GM19467 (cell line): ENCODE data around the gene TTC31.
"Not testable (repeated sequence)": the region's sequence is repeated elsewhere in the genome, so short reads cannot be mapped to it uniquely, and the experiment has no call there.

ENCODE experiments used
- ATAC-seq: cut with Tn5 transposase; IDR thresholded peaks from one replicate; pipeline ENCODE4 v1.9.1; 2021; ENCODE audit warnings: mild to moderate bottlenecking, moderate library complexity; ENCODE audit not compliant: unreplicated experiment

TTC31 gene

DNA sequence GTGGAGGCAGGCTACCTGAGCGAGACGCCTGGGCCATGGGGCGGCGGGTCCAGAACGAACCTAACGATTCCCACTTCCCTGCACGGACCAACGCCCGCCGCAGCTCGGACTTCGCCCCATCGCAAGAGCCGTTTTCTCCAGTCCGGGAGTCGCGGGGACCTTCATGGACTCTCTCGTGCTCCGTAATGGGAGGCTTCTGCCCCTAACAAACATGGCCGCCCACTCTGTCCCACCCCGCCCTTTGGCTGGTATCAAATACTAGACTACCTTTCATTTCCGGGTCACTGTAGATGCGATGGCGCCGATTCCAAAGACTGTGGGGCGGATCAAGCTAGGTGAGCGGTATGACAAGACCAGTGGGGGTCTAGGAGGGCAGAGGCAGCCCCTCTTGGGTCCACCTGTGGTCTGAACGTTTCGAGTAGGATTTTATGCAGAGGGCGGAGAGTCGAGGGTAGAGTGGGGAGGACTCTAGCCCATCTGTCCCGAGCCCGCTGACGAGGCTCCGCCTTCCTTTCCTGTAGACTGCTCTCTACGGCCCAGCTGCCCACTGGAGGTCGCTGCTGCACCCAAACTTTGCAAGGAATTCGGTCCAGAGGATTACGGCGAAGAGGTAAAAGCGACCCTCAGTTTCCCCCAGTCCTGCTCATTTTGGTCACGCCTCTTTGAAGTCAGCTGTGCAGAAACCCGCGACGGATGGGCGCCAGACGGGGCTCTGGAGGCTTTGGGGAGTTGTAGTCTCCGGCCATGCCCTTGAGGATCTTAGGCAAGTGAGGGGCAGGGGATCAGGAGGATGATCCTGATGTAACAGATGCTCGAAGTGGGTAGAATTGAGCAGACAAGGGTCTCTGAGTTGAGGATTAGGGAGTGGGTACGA lies at the start of gene TTC31, which contains the start of gene CCDC142:
TSS of gene TTC31 (plus strand) at position 281 of the 874 bp plus-strand sequence. CDS start at position 296, 15 bp downstream.
TSS of gene CCDC142 (minus strand) at position 198 of the 874 bp plus-strand sequence. CDS start at position 37, 161 bp downstream.
- peak; percentile 80 for ATAC-seq

DNA sequence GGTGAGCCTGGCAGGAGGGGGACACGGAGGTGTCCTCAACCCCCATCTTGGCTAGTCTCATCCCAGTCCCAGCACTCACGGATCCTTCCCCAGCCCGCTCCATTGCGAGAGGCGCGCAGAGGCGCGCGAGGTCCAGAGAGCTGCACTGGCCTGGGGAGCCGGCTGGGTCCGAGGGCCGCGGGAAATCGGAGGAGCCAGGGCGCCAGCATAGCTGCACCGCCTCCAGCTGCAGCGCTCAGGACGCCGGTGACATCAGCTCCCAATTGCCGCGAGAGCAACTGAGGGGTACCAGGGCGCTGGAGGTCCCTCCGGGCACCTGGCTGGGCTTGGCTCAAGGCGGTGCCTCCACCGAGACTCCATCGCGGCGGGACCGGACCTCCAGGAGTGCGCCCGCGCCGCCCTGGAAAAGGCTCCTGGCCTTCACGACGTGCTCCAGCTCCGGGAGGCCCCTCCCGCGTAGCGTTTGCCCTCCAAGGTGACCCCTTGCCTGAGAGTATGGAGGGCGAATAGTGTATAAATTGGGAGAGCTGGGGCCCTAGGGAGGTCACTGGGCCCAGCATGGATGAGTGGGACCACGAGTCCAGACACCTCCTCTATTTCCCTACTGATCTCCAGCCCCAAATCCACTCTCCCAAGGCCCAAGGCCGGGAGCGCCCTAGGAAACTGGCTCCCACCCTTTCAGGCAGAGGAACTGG lies 46.6 kb upstream of the TTC31 start:
- ATAC-seq, result no peak

DNA sequence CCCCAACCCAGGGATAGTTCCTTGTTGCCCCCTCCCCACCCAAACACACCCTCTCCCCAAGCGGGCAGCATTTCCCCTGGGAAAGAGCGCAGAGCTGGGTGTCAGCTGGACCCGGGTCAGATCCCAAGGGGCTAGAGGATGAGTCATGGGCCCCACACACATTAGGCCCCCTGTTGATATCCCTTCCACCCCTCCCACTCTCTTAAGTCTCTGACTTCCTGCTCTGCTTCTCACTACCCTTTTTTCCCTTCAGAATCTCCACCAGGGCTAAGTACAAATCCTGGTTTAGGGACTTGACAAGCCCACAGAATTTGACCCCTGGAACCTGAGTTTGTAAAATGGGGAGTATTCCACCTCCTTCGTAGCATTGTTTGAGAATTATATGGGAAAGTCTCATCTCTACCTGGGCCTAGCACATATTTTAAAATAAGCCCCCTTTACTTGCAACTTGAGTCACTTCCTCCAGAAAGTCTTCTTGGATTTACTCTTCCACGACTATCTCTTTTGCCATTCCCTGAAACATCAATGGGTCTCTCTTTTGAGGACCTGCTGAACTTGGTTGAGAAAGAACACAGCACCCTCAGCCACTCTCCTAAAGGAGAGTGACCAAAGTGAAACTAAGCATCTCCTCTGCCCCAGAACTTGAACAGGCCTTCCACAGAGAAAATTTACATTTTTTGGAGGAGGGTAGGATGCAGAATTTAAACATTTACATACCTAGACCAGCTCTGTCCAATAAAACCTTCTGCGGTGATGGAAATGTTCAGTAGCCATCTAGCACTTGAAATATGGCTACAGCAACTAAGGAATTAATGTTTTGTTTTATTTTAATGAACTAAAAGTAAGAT lies 45.8 kb upstream of the TTC31 start:
- no peak for ATAC-seq

DNA sequence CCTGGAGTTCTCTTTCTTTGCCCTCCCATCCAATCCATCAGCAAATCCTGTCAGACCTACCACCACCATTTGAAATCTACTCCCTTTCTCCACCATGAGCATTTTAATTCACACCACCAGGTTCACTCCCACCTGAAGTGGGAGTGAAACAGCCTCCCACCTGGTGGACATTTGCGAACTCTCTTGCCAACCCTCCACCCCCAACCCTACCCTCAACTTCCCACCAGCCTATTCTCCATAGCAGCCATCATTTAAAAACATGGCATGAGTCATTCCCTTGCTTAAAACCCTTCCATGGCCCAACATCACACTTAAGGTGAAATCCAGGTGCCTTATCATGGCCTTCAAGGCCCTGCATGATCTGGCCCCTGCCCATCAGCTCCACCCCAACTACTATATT lies 44.6 kb upstream of the TTC31 start:
- ATAC-seq, result no peak

DNA sequence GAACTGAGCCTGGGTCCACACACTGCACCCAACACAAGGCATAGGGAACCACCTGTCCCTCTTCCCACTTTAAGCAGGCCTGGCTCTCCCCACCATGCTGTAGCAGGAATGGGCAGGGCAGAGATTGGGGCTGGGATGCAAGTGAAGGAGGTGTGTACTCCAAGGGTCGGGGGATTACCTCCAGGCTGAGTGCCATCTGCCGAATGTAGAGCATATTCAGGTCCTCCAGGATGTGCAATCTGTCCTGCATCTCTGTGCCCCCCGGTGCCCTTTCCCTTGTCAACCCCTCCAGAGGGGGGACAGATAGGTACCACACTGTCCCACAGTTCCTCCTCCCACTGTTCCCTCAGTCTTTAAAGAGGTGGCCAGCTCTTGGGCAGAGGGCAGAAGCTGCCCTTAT lies 43.5 kb upstream of the TTC31 start:
- no peak for ATAC-seq

DNA sequence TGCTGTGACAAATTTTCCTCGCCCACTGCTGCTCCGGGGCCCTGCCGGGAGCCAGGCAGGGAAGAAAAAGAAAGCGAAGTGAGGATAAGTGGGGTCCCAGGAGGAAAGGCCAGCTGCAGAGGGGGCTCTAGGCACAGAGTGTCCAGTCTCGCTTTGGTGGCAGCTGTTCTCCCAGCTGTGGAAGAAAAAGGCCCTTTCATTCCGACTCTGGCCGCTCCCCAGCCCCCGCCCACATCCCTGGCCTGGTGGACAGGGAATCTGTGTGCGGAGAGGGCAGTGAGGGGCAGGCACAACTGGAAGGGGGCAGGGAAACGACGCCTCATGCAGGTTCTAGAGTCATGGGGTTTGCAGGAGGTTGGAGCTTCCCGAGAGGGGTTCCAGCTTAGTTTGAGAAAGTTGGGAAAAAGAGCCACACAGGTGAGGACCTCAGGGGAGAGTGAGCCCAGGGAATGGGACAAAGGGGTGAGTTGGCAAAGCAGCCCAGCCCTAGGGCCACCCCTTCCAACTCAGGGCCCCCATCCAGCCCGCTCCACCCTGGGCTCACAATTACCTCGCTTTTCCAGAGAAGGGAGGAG lies 43.0 kb upstream of the TTC31 start:
- ATAC-seq, result no peak

DNA sequence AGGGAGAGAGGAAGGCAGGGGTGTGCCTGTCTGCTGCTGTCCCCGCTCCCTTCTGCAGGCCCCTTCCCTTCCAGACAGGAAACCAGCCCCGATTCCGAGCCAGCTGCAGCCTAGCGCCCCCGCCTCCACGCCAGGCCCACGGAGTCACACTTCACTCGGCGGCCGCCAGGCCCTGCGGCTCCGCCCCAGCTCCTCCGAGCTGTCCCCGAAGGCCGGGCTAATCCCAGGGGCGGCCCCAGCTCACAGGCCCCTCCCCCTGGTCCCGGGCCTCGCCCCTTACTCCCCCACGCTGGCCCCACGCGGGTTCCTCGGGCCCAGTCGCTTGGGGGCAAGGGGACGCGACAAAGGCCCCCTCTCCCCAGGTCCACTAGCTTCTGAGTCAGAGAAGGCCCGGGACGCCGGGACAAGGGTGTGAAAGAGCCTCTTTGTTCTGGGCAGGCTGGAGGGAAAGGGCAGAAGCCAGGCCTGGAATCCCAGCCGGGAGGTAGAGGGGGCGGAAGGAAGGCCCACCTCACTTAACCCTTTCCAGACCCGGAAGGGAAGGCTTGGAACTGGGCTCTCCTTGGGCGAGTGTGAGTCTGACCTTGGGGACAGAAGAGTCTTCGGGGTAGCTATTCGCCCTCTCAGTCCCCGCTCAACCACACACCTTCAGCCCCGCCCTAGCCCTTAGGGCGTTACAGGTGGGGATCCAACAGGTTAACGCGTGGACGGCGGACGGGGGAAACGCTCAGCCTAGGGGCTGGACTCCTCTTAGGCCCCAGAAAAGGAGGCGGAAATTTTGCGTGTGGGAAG lies 42.3 kb upstream of the TTC31 start:
- peak; percentile 85 for ATAC-seq

DNA sequence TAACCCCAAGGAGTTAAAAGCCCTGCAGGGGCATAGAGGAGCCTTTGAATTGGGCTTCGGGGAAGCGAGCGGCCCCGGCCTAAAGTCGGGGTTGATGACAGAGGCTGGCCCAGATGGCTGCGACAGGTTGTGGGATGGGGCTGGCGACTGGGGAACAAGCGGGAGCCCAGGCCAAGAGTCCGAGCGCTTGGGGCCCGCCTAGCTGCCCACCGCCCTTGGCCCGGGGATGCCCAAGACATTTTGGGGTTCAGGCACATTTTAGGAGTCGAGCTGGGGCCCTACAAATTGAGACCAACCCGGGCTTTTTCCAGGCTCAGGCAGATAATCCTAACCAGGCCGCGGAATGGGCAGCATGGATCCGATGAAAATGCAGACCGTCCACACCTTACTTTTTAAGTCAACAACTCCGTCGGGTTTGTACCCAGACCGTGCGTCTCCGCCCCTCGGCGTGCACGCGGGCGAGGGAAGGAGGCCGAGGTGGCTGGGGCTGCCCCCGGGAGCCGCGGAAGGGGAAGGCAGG lies 41.7 kb upstream of the TTC31 start:
- ATAC-seq, result no peak

DNA sequence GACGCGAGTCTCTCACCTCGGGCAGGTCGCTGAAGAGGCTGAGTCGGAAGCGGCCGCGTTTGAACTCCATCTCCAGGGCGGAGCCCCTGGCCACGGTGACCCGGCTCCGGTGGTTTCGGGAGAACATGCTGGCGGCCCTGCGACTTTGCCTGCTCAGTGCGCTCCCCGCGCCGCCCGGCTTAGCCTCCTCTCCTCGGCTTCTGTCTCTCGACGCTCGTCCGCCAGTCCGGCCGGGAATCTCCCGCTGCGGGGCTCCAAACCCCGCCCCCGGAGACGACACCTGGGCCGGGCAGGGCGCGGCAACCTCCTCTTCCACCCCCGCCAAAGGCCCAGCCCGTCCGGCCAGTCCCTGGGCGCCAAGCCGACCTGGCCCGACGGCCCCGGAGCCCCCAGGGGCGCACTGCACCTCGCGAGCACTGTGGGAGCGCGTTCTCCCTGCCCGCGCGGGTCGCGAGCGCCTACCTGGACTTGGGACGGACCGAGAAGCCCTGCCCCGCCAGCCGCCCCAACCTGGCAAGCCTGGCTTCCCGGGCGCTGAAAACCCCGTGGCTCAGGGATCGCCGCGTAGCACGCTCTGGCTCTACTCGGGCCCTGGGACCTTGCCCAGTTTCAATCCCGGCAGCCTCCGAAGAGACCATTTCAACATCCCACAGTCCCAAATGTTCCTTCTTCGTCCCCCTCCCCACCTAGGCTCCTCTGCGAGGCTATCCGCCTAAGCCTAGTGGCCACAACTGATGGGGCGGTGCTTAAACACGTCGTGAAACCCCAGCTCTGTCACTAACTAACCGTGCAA lies 41.0 kb upstream of the TTC31 start, which contains the start of gene RTKN:
TSS of gene RTKN (minus strand) at position 248 of the 793 bp plus-strand sequence. CDS start at position 127, 121 bp downstream.
- no peak for ATAC-seq

DNA sequence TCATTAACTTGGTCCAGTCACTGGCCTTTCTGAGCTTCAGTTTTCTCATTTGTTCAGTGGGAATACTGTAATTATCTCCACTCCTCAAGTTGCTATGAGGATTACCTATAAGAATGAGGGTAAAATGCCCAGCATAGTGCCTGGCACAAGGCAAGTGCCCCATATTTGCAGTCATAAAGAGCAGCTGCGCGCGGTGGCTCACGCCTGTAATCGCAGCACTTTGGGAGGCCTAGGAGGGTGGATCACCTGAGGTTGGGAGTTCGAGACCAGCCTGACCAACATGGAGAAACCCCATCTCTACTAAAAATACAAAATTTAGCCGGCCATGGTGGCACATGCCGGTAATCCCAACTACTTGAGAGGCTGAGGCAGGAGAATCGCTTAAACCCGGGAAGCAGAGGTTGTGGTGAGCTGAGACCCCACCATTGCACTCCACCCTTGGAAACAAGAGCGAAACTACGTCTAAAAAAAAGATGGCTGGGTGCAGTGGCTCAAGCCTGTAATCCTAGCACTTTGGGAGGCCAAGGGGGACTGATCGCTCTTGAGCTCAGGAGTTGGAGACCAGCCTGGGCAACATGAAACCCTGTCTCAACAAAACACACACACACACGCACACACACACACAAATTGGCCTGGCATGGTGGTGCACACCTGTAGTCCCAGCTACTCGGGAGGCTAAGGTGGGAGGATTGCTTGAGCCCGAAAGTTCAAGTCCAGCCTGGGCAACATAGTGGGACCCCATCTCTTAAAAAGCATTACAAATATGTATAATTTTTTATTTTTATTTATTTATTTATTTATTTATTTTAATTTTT lies 40.2 kb upstream of the TTC31 start:
- ATAC-seq, result not testable (repeated sequence)

DNA sequence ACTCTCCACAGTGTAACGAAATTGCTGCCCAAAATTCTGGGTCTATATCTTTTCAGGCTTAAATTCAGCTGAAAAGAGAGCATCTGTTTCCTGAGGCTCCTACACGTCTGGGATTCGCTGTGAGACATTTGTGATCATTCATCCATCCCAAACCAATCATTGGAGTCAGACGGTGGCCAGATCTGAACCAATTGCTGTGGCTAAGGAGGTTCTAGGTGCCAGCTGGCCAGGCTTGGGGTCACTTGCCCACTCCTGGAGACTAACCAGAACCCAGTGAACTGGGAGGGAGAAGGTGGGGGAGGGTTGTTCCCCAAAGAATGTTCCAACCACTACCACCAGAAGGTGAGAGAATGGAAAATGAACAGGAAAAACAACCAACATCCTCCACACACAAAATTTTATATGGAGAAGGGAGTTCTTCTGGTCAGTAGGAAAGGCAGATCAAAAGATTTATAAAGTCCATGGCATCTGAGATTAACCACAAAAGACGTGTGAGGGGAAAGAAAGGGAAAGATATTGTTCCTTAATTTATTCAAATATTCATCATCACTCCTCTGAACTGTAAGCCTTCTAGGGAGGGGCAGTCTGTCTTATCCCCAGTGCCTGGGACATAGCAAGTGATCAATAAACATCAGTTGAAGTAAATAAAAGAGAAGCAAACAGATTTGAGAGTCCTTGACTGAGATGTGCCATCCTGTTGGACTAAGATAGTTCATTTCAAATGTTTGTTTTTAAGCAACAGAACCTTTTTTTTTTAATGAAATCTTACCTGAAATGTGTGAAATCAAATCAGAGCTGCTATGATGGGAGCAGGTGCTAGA lies 38.2 kb upstream of the TTC31 start:
- ATAC-seq, result no peak

DNA sequence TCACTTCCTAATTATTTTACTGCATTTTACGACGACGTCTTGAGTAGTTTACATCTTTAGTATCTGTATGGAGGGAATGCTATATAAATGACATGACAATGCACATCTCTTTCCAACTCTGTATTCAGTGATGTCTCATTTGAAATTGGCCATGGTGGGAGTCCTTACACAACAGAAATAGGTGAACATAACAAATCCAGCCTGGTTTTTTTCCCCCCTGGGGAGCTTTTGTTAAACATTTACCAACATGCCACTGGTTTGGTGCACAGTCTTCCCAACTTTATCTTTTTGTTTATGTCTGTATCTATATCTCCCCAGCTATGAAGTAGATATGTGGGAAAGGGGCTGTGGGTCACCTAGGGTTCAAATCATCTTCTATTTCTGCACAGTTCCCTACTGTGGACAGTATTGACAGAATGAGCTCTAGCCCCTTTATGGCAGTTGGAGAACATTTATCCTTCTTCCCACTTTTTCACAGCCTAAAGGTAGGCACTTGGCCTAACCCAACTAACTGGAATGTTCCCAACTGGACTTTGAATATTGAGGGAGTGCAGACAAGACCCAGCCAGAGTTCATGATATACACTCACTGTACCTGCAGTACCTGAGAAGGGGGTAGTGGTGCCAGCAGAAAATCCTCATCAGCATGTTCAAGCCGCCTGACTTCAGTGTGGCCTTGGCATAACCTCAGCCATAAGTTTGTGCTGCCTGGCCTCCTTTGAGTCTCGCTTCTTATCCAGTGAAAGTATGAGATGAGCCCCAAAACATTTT lies 35.5 kb upstream of the TTC31 start:
- no peak for ATAC-seq

DNA sequence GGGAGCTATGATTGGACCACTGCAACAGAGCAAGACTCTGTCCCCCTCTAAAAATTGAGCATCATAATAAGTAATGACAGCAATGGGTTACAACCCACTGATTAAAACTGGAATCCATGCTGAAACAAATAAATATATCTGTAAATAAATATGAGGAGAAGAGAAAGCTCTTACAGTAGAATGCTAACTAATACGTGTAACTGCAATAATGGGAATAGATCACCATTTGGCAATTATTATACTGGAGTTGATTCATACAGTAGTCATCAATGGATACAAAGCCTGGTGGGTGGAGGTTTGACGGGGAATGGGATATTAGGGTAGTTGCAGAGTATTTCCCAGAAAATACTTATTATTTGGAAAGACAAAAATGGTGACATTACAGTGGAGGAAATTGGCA lies 34.1 kb upstream of the TTC31 start:
- no peak for ATAC-seq

DNA sequence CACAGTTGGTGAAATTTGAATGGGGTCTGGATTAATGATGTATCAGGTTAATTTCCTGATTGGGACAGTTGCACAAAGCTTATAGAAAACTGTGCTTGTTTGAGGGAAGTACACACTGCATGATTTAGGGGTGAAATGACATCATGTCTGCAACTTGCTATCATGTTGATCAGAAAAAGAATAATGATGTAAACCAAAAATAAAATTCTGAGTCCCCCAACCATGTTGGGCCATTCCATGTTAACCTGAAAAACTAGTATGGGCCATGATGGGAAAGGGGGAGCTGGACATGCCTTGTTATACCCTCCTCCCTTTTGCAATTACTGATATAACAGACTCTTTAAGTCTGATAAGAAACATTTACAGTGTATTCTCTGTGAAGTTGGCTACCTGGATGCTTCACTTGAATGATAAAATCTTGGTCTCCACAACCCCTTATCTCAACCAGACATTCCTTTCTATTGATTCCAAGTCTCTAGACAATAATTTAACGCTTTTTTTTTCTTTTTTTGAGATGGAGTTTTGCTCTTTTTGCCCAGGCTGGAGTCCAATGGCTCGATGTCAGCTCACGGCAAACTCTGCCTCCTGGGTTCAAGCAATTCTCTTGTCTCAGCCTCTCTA lies 32.2 kb upstream of the TTC31 start:
- ATAC-seq, result no peak

DNA sequence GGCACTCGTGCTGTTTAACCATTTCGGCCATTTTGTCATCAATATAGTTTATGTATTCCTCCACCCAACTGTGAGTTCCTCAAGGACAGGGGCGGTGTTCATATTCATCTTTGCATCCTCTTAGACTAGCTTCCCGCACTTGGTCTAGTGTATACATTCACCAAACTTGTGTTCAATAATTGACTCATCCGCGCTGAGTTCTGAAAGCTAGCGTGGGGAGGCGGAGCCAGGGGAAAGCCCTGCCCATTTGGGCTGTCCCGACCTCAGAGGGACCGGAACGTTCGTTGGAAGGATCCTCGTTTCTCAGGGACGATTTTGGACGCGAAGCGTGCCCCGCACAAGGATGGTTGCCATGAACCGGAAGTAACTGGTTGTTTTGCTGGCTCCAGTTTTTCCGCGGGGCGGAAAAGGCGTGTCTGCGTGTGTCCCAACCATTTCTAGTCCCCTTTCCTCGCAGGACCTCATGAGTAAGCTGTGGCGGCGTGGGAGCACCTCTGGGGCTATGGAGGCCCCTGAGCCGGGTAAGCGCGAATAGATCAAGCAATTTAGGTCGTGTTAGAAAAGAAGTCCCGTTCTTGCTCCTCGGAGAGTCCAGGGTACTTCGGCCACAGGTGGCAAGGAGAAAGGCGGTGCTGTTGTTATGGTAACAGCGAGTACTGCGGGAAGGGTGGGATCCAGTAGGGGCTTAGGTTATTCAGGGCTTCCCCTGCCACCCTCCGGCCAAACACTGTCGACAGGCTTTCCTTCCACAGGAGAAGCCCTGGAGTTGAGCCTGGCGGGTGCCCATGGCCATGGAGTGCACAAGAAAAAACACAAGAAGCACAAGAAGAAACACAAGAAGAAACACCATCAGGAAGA lies 28.0 kb upstream of the TTC31 start, which contains the start of gene INO80B:
TSS of gene INO80B (plus strand) at position 434 of the 858 bp plus-strand sequence. CDS start at position 464, 30 bp downstream.
- peak; percentile 51 for ATAC-seq
